COLO668 (cell line): ENCODE measurements around the gene PABPN1.

ENCODE experiments used
- DNase-seq: peaks from one replicate; lab custom pipeline; 2025; ENCODE audit not compliant: unreplicated experiment; lab: John Stamatoyannopoulos, UW

The PABPN1 gene

GRCh38 chr14:23357261-23357660 is 36.0 kb downstream of the PABPN1 start:
- DNase-seq: no peak

DNA sequence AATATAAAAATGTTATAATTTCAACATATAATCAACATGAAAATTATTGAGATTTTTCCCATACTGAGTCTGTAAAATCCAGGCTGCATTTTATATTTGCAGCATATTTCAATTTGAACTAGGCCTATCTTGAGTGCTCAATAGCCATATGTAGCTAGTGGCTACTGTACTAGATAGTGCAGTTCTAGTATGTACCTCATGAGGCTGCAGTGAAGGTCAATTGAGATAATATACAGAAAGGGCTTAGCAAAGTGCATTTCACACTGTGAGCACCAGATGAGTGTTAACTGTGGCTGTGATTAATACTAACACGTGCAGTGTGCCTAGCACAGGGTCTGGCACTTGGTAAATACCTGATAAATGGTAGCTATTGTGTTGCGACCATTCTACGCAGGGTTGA is 36.8 kb downstream of the PABPN1 start:
- no peak for DNase-seq

DNA sequence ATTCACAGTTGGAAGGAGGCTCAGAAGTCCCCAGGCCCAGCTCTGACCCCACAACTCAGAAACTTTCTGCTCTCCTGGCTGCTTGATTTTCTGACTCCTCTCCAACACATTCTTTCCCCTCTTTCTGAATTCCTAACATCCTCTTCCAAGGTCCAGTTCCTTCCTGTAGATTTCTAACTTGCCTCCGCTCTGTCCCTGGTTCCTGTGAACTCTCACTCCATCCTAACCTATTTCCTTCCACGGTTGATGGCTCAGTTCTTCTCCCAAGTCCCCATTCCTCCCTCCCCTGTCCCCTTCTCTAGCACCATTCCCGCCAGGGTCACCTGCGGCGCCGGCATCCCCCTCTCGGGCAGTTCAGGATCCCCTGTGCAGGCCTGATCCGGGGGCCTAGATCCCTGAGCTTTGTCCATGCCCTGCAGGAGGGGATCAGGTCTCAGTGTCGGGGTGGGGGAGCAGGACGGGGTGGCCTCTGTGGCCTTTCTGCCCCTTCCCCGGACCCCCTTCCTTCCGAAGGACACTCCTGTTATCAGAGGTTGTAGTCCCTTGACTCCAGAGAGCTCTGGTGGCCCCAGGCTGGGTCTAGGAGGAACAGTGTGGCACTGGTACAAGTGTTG is 37.4 kb downstream of the PABPN1 start:
- no peak for DNase-seq

DNA sequence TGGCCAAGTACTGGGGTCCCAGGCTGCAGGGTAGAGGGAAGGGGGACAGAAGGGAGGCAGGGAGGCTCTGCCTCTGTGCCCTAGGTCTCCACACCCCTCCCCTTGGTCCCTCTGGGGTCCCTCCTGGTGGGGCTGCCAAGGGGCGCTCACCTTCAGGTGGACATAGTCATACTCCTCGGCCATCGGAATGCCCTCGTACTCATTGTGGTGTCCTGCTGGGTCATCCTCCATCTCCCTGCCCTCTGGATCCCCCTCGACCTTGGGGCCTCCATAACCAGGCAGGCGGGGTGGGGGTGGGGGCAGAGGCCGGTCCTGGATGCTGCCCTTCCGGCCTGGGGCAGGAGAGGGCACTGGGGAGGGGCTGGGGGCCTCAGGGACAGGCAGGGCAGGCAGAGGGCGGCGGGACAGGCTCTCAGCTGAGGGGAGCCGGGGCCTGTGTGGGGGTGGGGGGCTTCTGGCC is 37.9 kb downstream of the PABPN1 start:
- DNase-seq: no peak

DNA sequence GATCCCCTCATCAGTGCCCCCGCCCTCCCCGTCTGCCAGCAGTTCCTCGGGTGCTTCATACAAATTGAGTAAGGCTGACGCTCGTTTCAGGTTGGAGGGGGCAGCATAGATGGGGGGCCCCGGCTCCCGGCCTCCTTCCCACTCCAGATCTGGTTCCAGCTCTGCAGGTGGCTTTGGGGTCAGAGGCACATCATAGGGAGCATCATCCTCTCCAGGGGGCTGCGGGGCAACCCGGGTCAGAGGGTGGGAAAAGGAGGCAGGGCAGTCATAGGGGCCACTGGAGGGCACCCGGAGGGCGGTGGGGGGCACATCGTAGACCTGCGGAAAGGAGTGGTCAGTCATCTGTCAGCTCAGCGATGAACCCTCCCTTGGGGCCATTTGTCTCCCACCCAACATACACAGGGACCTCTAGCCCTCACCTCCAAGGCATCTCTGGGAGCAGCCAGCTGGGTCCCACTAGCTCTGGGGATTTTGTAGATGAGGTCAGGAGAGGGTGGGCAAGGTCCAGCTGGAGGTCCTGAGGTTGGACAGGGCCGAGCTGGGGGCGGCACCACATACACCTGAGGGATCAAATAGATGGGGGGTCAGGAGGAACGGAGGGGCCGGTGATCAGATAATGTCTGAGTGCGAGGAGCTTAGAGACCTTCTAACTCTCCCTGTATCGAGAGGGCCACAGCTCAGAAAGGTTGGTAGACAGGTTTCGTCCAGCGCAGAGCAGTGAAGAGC is 38.6 kb downstream of the PABPN1 start:
- no peak for DNase-seq

- DNase-seq: peak; percentile 10
These were observed 39.2 kb downstream of the PABPN1 start for GRCh38 chr14:23360496-23360895.

DNA sequence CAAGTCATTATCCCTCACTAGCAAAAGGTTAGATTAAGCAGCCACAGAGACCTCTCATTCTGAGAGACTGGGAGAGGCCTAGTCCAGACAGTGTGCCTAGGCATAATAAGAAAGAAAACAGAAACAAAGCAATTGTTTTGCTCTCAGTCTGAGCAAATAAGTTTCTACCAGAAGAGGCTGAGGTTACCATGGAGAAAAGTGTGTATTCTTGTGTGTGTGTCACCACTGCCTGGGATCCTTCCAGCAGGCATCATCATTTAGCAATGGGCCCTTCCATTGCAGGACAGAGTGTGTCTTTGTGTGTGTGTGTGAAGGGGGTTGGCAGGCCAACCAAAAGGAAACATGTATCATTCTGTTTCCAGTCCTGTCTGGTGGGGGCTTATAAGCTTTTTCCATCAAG is 40.1 kb downstream of the PABPN1 start:
- DNase-seq: no peak

- DNase-seq: no peak
These were observed 40.5 kb downstream of the PABPN1 start for GRCh38 chr14:23361763-23362162.

- no peak for DNase-seq
These were observed 40.9 kb downstream of the PABPN1 start for GRCh38 chr14:23362200-23362599.

DNA sequence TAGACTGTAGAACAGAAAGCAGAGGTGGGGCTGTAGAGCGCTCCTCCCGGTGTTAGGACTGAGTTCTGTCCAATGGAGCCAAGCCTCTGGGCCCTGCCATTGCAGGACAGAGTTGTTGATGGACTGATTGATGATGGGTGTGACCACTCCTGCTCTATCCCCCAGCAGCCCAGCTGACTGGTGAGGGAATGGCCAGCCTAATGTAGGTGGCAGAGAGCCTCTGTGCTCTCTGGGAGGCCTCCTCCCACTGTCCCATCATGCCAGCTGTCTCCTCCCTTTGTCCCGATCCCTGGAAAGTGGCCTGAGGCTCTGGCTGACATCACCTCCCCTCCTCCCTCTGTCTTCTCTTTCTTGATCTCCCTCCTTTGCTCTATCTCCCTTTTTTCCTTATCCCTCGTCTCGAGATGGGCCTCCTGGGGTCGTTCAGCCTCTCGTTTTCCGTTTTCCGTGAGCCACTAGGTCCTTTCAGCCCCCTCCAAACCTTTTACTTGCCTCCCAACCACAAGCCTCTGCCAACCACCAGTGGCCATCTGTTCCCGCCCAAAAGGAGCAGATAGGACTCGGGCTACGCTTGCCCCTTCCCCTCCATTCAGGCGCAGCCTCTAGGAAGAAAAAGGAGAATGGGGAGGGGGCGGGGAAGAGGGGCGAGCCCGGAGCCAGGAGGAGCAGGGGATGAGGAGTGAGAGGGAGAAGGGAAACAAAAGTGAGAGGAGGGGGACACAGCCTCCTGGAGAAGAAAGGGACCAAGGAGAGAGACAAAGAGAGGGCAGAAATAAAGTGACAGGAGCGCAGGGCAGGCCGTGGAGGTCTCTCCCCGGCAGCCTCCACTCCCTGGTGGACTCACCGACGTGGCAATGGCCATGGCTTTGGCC is 43.1 kb downstream of the PABPN1 start:
- DNase-seq: no peak

- DNase-seq: no peak
These were observed 43.9 kb downstream of the PABPN1 start, which contains the start of gene EFS for GRCh38 chr14:23365036-23365731. TSS of gene EFS (minus strand) at chr14:23365172. CDS start at chr14:23365025, 147 bp downstream.

DNA sequence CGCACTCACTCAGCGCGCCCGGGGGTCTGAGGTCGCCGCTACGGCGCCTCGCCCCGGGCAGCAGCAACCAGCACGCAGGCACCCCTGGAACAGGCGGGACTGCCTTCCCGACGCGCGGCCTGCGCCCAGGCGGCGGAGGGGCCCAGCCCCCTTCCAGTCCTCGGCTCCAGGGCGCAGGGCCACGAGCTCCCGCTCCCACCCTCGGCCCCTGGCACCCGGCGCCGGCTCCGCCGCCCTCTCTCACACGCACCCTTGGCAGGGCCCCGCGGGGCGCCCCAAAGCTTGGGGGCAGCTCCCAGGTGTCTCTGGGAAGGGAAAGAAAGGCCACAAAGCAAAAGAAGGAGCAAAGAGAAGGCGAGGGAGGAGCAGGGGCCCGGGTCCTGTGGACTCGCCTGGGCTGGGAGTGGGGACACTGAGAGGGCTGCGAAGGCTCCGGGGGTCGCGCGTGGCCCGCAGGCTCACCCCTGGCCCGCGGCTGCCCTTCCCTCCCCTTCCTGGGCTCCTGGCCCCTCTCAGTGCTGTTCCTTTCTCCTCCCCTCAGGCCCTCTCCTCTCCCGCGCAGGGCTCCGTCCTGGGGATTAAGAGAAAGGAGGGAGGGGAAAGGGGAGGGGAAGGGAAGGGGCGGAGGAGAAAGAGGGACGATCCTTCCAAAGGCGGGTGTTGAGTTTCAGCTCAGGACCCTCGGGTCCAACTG is 44.6 kb downstream of the PABPN1 start:
- DNase-seq: no peak

DNA sequence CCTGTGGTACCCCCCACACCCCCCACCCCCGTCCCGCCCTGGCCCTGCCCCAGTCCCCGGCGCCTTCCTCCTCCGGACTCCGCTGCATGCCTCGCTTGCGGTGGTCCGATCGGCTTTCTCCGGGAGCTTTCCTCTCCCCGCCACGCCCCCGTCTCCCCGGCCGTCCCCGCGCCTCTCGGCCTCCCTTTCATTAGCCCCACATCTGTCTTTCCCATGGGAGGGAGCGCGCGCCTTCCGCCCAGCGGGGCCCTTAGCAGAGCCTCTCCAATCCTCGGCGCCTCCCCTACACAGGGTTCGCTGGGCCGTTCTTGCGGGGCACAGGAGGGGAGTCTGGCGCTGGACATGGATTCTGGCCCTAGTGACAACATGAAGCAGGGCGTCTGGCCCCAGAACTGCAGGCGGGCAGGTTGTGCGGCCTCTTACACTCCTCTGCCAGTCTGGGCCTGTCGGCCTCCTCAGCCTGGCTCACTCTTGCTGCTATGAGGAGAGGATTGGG is 45.2 kb downstream of the PABPN1 start:
- DNase-seq: no peak

DNA sequence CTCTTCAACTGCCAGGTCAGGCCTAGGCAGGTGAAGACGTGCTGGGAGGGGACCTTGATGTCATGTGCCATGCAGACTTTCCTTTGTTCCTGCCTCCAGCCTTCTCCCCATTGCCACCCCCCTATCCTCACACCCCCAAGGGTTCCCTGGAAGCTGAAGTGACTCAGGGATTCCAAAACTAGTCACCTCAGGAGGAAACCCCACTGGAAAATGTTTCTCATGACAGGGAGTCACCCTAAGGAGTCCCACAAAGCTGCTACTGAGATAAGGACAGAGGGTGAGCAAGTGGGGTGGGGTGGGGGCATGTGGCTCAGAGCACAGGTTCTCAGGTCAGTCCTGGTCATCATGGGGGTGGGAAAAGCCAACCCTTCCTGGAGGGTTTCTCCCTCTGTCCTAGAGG is 49.0 kb downstream of the PABPN1 start:
- no peak for DNase-seq

DNA sequence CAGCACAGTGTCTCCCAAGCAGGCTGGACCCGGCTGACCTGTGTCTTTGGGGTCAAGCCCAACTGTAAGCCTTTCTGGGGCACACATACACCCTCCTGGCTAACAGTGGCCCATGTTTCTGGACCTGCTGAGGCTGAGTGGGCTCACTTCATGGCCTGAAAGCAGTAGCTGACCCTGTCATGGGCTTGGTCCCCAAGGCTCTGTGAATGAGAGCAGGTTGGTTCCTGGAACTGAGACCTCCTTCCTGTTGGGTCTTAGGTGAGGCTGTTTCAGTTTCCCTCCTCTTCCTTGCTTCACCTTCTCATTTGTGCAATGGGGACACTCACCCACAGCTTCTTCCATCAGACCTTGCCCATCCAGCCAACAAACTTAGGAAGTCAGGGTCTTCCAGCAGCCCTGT is 50.6 kb downstream of the PABPN1 start:
- DNase-seq: no peak

GRCh38 chr14:23372509-23372908 is 51.3 kb downstream of the PABPN1 start, which contains the start of gene IL25:
TSS of gene IL25 (plus strand) at chr14:23372809.
- DNase-seq: no peak

DNA sequence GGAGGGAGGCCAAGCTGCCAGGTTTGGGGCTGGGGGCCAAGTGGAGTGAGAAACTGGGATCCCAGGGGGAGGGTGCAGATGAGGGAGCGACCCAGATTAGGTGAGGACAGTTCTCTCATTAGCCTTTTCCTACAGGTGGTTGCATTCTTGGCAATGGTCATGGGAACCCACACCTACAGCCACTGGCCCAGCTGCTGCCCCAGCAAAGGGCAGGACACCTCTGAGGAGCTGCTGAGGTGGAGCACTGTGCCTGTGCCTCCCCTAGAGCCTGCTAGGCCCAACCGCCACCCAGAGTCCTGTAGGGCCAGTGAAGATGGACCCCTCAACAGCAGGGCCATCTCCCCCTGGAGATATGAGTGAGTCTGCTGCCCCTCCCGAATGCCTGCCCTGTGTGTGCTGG is 51.8 kb downstream of the PABPN1 start:
- DNase-seq: no peak
